Measurements from ENCODE around the gene VPS72. TPM values are rescaled to one million over a fixed set of nuclear protein-coding genes. Genes with fewer than 3 reads are reported as not detected.

Gene VPS72
- total and polyA plus RNA-seq, 9 of the 15 experiments (the other 6 are each of a cell fraction or from before 2014, with no cell fraction given), result 7.2 to 131 (median 75.7) TPM

GRCh38 chr1:151198254-151199127 is 8.5 kb upstream of the VPS72 start, which contains the start of gene PIP5K1A (continued):
- no peak for TF ChIP-seq ZNF512 (tag; IDR thresholded peaks at IDR 0.05)
- no peak for TF ChIP-seq BRF2 (IDR thresholded peaks at IDR 0.05; ENCODE audit: borderline replicate concordance, insufficient read depth, insufficient read length)
- TF ChIP-seq ZNF695 (CRISPR knock-in tag; IDR thresholded peaks at IDR 0.05), result no peak
- no peak for TF ChIP-seq ZBTB12 (CRISPR knock-in tag; IDR thresholded peaks at IDR 0.05)
- TF ChIP-seq IRF1 (CRISPR knock-in tag; IDR thresholded peaks at IDR 0.05; ENCODE audit: borderline replicate concordance), result no peak
- TF ChIP-seq STAT5A (IDR thresholded peaks at IDR 0.05; ENCODE audit: borderline replicate concordance, low read length), result no peak
- no peak for TF ChIP-seq ZNF511 (CRISPR knock-in tag; IDR thresholded peaks at IDR 0.05)
- no peak for TF ChIP-seq KLF16 (IDR thresholded peaks at IDR 0.05)
- TF ChIP-seq IRF2 (CRISPR knock-in tag; IDR thresholded peaks at IDR 0.05), result no peak
- no peak for TF ChIP-seq RFX1 (IDR thresholded peaks at IDR 0.05)
- TF ChIP-seq NFATC3 (IDR thresholded peaks at IDR 0.05), result no peak
- no peak for TF ChIP-seq GATAD2A (IDR thresholded peaks at IDR 0.05)
- TF ChIP-seq SAP30 (IDR thresholded peaks at IDR 0.05; ENCODE audit: borderline replicate concordance, insufficient read depth, low read depth, low read length, poor library complexity, severe bottlenecking), result no peak
- TF ChIP-seq ZNF518B (CRISPR knock-in tag; IDR thresholded peaks at IDR 0.05), result no peak
- TF ChIP-seq HMG20A (CRISPR knock-in tag; conservative IDR thresholded peaks at IDR 0.05), result no peak
- no peak for TF ChIP-seq FIP1L1 (IDR thresholded peaks at IDR 0.05; ENCODE audit: low read depth, low read length, poor library complexity, severe bottlenecking)
- no peak for TF ChIP-seq CCAR2 (IDR thresholded peaks at IDR 0.05; ENCODE audit: low read depth, low read length)
- no peak for TF ChIP-seq CHD1 (IDR thresholded peaks at IDR 0.05; ENCODE audit: low read length)
- no peak for TF ChIP-seq NCOR1 (IDR thresholded peaks at IDR 0.05)

All from K562 (cell line).